Tongue (tissue), 2 donors: Measurements from ENCODE around the gene POLR1A. TPM values are rescaled to one million over a fixed set of nuclear protein-coding genes. Genes with fewer than 3 reads are reported as not detected.
A peak's percentile ranks its signal among the peaks of the same experiment; 100 is the strongest.

Source experiments
- DNase-seq: peaks from one replicate; pipeline ENCODE4 v3.0.0-alpha.2; 2015
- total RNA-seq: library from RNA; depleted of rRNA; stranded (reverse); fragments of >200 nt; gene quantifications from one replicate; pipeline ENCODE4 v1.2.3, GENCODE V29; 2014

The POLR1A gene
- total RNA-seq, 1 donor from 2014 or later, result 19.8 TPM

DNA sequence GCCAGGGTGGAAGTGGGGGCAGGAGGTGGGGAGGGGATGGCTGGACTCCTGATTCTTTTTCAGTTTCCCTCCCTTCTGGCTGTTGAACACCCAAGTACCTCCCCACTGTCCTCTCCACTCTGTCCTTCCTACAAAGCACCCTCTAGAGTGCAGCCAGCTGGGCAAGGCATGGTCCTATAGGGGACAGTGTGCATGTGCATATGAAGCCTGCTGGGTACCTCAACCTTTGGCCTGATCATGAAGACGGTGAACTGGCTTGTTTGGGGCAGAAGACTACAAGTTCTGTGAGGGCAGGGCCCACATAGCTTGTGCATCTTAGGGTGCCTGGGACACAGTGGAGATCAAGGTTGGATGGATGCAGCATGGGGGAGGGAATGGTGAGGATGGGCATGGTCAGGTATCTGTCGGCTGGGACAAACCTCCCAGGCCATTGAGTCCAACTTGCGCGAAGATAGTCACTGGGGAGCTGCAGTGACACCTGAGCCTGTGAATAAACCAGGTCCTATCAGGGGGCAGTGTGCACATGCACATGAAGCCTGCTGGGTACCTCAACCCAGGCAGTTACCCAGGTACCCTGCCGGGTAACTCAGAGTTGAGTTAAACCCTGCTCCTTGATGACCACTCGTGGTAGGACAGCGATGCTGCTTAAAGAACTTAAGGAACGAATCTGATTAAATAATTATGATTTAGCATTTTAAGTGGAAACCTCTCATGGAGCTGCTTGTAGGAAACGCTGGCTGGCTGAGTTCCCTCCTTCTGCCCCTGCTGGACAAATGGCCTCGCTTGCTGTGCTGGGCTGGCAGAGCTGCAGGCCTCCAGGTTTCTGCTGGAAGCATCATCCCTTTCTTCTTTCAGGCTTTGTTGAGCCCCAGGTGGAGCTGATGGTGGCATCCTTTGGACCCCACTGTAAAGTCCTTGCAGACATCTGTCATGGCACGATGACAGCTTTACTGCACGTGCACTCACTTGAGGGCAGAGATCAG lies 84.0 kb downstream of the POLR1A start:
- no peak for DNase-seq

DNA sequence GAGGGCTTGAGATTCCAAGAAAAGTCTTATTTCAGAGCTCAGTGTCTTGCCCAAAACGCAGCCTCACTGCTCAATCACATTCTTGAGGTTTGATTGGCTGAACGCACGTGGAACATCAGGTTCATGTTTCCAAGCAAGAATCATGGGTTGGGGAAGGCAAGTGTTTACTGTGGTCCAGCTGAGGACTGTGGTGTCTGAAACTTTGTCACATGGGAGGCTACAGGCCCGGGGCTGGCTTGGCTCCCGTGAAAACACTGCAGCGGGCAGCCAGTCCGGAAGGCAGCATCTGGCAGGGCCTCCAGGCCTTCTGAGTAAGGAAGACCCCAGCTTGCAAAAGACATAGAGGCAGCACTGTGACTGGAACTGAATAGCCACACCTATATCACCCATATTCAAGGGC lies 84.7 kb downstream of the POLR1A start:
- peak; percentile 84 for DNase-seq

DNA sequence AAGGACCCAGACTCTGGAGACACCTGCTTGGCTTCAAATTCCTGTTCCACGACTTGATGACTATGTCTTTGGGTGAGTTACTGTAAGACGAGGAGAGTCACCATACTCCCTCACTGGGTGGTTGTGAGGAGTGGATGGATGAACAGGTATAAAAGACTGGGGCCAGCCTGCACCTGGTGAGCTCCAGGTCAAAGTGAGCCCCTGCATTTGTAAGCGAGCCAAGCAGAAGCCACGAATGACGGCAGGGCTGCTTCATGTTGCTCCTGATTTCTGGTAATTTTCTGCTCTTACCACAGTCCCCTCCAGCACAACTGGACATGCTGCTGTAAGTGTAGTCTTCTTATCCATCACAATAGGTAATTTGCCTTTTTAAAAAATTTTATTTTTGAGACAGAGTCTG lies 86.6 kb downstream of the POLR1A start:
- DNase-seq, result no peak

DNA sequence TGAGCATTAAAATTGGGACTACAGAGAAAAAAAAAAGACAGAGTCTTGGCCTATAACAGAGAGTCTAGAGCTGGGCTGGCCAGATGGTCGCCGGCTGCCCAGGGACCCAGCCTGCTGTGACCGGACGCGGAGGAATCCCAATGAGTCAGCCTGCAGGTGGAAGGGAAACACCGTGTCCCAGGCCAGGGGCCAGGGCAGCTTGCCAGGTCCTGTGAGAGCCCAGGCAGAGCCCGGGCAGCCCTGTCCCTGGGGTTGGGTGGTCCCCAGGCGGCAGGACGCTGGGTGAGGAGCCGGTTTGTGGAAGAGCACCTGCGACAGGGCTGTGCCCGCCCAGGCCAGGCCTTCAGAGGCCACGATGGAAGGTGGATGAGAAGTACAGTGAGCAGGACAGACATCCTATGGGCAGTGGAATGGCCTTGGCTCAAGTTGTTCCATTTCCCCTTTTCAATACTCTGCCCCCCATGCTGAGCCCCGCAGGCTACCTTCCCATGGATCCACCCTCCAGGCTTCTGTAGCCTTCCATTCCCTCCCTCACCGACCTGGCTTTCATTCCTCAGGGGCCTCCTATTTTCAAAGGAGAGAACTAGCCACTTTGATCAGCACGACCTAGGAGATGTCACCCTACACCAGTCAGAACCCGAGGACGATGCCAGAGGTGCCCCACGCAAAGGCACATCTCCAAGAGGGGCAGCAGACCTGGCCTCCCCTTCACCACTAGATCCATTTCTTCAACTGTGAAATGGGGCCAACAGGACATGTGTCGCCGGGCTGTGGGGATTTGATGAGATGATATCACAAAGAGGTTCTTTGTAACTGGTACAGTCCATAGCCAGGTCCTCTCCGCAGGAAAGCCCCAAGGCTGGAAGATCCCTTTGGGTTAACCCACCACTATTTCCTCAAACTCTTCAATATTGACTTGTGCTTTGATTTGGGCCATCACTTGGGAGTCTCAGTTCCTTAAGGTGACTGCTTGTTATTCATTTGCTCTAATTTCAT lies 87.5 kb downstream of the POLR1A start:
- peak; percentile 63 for DNase-seq

DNA sequence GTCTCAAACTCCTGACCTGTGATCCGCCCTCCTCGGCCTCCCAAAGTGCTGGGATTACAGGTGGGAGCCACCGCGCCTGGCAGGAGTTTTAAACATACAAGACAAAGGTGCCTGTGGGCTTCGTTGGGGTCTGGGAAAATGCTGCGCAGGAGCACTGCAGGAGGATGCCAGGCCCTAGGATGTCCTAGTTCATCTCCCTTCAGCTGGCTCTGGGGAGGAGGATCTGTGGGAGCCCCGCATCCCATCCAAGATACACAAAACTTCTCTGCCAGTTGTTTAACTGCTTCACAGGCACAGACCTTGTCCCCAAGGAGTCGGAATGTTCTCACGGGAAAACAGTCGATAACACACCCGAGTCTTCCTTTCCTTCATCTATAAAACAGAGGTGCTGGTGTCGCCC lies 89.1 kb downstream of the POLR1A start:
- DNase-seq, result no peak

DNA sequence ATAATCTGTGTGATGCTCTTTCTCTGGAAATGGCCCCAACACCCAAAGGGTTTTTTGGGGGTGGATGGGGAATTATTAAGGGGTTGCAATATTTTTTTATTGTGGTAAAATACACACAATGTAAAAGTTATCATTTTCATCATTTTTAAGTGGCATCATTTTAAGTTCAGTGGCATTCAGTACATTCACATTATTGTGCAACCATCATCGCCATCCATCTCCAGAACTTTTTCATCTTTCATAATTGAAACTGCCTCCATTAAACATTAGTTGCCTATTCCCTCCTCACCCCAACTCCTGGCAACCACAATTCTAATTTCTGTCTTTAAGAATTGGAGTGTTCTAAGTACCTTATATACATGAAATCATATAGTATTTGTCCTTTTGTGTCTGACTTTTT lies 90.0 kb downstream of the POLR1A start:
- DNase-seq, result no peak

DNA sequence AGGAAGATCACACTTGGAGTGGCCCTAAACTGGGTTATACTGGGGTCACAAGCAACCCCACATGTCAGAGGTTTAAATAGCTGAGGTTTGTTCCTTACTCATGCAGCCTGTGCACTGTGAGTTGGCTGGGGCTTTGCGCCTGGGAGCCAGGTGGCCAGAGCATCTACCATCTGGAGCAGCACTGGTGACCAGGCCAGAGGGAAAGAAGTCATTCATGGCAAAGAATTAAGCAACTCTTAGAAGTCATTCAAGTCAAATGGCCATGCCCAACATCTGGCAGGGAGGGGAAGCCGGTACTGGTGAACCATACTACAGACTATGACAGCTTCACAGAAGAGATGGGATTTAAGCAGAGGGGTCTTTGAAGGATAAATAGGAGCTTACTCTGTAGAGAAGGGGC lies 90.7 kb downstream of the POLR1A start:
- DNase-seq, result no peak

DNA sequence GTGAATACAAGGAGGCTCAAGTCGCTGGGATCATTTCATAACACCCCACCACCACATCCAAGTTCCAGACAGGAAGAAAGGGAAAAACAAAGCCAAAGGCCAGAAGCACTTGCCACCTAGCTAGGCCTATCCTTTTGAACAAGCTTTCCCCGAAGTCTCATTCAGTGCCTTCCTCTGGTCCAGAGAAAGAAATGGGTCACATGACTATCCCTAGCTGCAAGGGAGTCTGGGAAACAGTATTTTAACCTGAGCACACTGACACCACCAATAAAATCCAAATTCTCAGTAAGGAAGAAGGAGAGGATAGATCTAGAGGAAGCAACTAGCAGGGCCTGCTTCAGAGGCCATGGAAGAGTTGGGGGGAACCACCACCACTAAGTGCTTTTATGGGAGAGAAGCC lies 91.2 kb downstream of the POLR1A start:
- DNase-seq, result no peak

DNA sequence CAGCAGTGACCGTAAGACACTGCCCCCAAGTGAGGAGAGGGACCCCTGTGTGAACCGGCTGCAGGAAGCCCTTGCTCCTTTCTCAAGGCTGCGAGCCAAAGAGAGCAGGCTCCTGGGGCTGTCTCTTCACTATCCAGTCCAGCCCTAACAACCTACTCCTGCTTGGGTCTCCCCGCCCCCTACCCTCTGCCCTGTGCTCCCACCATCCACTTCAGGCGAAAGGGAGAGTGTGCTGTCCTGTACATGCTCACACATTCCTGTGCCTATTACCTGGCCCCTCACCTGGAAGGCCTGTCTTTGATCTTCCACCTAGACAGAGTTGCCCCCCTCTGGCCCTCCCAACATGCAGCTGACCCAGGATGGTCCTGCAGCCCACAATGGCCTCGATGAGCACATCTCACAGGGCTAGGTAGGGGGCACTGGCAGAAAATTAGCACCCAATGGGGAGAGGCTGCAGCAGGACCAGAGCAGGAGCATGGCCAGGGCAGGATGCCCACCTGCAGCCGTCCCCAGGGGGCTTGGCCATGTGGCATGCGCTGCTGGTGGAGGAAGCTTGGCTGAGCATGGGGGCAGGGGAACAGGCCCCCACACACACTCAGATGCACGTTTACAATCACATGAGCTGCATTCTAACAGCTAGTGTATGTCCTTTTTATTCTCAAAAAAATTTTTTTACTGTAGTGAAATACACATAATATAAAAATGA lies 93.5 kb downstream of the POLR1A start:
- DNase-seq, result no peak

DNA sequence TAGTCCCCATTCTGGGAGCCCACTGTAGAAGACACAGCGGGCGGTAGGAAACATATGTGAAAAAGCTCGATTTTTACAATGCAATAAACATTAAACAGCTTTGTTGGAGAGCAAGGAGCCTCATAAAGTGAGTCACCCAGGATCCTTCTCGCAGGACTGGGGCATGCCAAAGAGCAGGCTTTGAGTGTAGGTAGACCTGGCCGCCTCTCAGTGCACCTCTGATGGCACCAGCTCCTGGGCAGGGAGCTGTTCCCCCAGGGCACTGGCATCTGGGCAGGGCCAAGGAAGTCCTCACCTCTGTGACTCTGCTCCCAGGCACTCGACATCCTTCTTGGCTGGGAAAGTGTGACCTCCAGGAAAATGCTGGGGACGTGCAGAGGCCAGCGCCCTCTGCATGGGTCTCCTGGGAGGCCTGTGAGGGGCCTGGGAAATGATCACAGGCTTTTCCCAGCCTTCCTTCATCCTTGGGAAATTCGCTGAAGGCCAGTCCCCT lies 94.2 kb downstream of the POLR1A start:
- DNase-seq, result no peak

DNA sequence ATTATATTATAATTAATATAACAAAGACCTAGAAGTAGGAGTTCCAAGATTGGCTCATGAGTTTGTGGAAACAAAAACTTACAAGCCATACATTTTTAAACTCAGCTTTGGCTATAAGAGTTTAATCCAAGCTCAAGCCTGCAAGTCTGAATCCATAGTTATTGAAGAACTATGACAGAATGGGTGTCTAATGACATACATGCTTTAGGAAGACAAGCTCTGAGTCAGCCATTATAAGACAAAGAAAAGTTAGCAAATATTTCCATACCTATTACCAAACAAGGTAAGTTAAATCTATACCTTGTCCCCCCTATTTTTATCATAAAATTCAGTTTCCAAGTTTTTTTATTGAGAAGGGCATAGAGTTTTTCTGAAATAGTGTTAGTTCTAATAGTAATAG lies 95.6 kb downstream of the POLR1A start:
- DNase-seq, result no peak

DNA sequence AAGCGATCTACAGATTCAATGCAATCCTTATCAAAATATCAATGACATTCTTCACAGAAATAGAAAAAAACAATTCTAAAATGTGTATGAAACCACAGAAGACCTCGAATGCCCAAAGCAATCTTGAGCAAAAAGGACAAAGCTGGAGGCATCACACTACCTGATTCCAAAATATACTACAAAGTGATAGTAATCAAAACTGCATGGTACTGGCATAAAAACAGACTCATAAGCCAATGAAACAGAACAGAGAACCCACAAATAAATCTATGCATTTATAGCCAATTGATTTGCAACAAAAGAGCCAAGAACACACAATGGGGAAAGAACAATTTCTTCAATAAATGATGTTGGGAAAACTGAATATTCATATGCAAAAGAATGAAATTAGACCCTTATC lies 99.2 kb downstream of the POLR1A start:
- DNase-seq, result no peak

DNA sequence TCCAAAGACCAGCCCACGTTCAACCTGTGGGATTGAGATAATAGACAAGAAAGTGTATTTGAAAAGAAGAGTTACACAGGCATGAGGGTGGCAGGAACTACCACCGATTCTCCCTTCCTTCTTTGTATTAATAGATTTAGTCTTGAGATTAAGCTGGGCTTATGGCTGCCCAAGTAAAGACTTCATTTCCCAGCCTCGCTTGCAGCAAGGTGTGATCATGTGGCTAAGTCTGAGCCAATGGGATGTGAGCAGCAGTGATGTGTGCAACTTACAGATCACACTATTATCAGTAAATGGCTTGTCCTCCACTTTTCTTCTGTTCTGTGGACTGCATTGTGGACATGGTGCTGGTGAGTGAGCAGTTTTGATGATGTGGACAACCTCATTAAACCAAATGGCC lies 101.7 kb downstream of the POLR1A start:
- no peak for DNase-seq

DNA sequence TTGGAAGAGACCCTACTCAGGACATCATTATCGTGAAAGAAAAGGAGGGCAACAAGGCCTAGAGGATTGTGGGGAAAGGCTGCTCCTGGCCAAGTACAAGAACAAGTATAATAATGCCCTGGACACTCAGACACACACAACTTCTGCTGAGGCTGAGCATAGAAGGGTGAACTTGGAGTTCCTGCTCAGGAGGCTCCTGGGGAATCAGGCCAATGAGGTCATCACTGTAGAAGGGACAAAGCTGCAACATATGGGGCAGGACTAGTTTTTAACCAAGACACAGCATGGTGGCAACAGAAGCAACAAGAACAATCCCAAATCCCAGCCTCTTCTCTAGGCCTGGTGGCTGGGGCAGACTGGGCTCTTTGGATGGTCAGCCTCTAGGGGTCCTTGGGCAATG lies 102.6 kb downstream of the POLR1A start:
- DNase-seq, result no peak

DNA sequence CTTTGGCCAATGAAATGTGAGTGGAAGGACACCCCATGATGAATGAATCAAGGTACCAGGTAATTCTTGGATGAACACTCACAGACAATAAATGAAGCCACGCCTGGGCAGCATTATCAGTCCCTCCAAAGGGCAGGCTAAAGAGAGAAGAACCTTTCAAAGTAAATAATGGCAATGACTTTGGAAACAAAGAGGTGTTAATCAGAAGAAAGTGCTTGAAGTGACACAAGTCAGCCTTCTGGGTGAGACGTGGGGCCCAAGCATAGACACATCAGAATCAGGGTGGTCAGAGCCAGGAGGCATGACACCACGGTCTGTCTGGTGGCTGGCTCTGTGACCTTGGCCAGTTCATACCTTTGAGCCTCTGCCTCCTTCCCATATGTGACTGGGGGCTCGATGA lies 103.3 kb downstream of the POLR1A start:
- DNase-seq, result no peak

DNA sequence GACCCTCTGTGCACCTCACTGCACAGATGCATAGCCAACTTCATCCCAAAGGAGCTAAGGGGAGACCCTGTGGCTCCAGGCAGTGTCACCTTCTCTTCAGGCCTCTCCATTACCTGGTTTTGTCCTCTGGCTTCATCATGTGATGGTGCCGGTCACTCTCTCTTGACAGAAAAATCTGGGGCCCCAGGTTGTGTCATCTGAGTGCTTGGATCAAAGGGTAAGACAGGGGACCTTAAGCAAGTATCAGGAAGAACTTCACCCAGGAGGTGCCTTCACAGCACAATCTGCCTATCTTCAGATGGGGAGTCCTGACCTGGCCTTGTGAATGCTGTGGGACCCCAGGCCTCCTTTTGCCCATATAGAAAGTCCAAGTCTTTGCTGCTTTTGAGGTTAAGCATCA lies 104.4 kb downstream of the POLR1A start:
- no peak for DNase-seq

DNA sequence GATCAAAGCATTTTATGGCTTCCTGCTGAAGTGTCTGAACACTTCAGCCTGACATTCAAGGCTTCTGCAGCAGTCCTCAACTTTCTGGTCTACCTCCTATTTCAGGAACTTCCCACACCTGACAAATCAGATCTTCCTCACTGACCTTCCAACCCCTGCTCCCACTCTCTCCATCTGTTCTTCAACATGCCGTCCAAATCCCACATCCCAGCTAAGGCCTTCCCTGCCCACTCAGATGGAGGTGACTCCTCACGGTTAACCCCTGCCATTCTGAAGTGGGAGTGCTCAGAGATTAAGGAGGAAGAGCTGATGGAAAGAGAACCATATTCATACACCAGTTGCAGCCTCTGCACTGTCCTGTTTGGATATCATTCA lies 104.8 kb downstream of the POLR1A start:
- no peak for DNase-seq

DNA sequence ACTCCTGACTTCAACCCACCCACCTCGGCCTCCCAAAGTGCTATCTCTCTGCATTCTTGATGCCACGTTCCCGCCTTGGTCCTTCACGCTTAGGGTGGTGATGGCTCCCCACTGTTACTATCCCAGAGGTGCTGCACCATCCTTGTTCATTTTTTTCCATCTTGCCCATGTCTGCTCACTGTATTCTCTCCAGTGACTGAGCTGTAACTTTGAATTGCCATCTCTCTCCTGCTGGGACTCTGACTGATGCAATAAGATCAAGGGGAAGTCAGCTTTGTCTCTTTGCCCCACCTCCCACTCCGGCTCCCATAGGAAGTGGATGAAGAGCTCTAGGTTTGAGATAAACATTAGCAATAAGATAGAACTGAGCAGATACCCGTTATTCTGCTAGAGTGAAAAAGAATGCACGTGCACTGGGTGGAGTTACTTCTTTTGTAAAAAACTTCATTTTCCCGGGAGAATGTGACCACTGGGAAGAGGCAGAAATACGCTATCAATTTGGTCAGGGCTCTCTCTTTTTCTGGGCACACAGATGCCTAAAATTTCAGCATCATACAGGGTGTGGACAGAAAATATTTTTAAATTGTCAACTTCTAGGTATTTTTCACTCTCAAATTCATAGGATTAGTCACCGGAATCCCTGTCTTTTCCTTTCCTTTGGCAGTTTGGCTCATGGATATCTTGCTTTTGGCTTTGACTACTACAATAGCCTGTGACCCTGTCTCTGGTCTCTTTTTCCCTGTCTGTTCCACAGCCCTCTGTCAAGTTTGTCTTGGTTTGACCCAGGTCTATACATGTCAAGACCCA lies 105.4 kb downstream of the POLR1A start:
- no peak for DNase-seq

DNA sequence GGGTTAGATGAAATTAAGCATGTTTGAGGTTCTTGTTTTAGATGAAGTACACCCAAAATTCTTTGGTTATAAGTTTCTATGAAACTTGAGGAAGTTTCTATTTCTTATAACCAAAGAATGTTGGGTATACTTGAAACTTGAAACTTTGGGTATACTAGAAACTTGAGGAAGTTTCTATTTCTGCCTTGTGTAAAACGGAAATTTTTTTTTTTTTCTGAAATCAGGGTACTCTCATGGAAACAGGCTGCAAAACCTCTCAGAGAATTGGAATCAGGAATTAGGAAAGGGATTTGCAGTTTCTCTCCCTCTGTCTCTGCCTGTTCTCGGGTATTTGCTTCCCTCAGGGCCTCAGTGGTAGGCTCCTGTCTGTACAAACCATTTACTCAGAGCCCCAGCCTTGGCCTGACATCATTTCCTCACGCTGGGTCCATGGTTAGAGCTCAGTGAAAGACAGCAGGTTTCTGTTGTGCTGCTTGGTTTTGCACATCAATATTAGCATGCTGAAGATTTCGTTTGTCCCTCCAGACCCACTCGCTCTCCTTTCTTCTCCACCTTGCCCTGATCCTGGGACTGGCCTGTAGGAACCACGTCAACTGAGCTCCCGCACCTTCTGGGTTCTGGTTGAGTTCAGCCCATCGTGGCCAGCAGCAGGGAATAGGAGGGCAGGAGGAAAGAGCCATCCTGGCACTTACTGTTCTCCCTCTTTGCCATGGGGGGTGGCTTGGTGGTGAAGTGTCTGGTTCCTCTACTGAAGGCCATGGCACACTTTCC lies 106.4 kb downstream of the POLR1A start:
- DNase-seq, result peak; percentile 60
